HL-60/S4 (cell line): ENCODE data around the gene IL15RA.
"Not testable (repeated sequence)": the region's sequence is repeated elsewhere in the genome, so short reads cannot be mapped to it uniquely, and the experiment has no call there.

ENCODE experiments used
- in situ Hi-C: fragments of 300-500 bp; cut with MboI; formaldehyde crosslinking; loops from 2 replicates; pipeline ENCODE4 v1.14.3; 2022; ENCODE audit warnings: low sequenced_read_pairs

Gene IL15RA

GRCh38 chr10:5952731-5953385 is 24.5 kb downstream of the IL15RA start:
- in situ Hi-C loops: no loop called here

GRCh38 chr10:5951721-5952407 is 25.5 kb downstream of the IL15RA start:
- in situ Hi-C loops: no loop called here

GRCh38 chr10:5951167-5951711 is 26.1 kb downstream of the IL15RA start:
- in situ Hi-C loops: no loop called here

GRCh38 chr10:5949009-5949759 is 28.2 kb downstream of the IL15RA start:
- in situ Hi-C loops: no loop called here

- in situ Hi-C loops: no loop called here
Measured at GRCh38 chr10:5948208-5948585, 29.1 kb downstream of the IL15RA start.

- in situ Hi-C loops: no loop called here
Measured at GRCh38 chr10:5947471-5948207, 29.7 kb downstream of the IL15RA start.

GRCh38 chr10:5946786-5947185 is 30.6 kb downstream of the IL15RA start:
- in situ Hi-C loops: no loop called here

GRCh38 chr10:5946419-5946775 is 30.9 kb downstream of the IL15RA start:
- in situ Hi-C loops: not testable (repeated sequence)

- in situ Hi-C loops: no loop called here
Measured at GRCh38 chr10:5945561-5946418, 31.6 kb downstream of the IL15RA start.

GRCh38 chr10:5945190-5945509 is 32.2 kb downstream of the IL15RA start:
- in situ Hi-C loops: no loop called here

GRCh38 chr10:5944389-5945189 is 32.8 kb downstream of the IL15RA start:
- in situ Hi-C loops: no loop called here

- in situ Hi-C loops: no loop called here
Measured at GRCh38 chr10:5943536-5943935, 33.8 kb downstream of the IL15RA start.

GRCh38 chr10:5942474-5942873 is 34.9 kb downstream of the IL15RA start:
- in situ Hi-C loops: no loop called here

- in situ Hi-C loops: no loop called here
Measured at GRCh38 chr10:5942001-5942400, 35.3 kb downstream of the IL15RA start.

- in situ Hi-C loops: no loop called here
Measured at GRCh38 chr10:5941579-5941978, 35.8 kb downstream of the IL15RA start.

GRCh38 chr10:5940807-5941218 is 36.5 kb downstream of the IL15RA start:
- in situ Hi-C loops: no loop called here

- in situ Hi-C loops: no loop called here
Measured at GRCh38 chr10:5938291-5938690, 39.1 kb downstream of the IL15RA start.

GRCh38 chr10:5937016-5937415 is 40.3 kb downstream of the IL15RA start:
- in situ Hi-C loops: no loop called here

GRCh38 chr10:5935628-5936027 is 41.7 kb downstream of the IL15RA start:
- in situ Hi-C loops: no loop called here
